Activated naive CD8-positive, alpha-beta T cell treated with anti-CD3 and anti-CD28 coated beads, Interleukin-2, amount 10 ng/mL, durations not matched to agents 7 days and 5 days (primary cell): ENCODE data around the gene PET100. TPM values are rescaled to one million over a fixed set of nuclear protein-coding genes. Genes with fewer than 3 reads are reported as not detected.

Source experiments
- ATAC-seq: fragments of 150-1000 bp; cut with Tn5 transposase; one replicate; pipeline ENCODE4 v1.10.0; 2021; ENCODE audit warnings: low read depth, moderate library complexity
- POLR2A ChIA-PET: fragments of 350-600 bp; sonication (Branson Sonifier 250); formaldehyde crosslinking; loops from one replicate; lab custom pipeline; 2021; ENCODE audit warnings: antibody characterized with exemption; lab: Charles Lee
- DNase-seq: peaks from one replicate; pipeline ENCODE4 v3.0.0; 2021
- H3K27ac Mint-ChIP-seq: one replicate; pipeline ENCODE4 v1.8.0; 2022; ENCODE audit warnings: mild to moderate bottlenecking, mixed read lengths
- H3K27me3 Mint-ChIP-seq: one replicate; pipeline ENCODE4 v1.8.0; 2022; ENCODE audit warnings: mild to moderate bottlenecking, moderate library complexity, mixed read lengths
- H3K36me3 Mint-ChIP-seq: one replicate; pipeline ENCODE4 v1.8.0; 2021; ENCODE audit warnings: mild to moderate bottlenecking, mixed read lengths
- H3K4me1 Mint-ChIP-seq: one replicate; pipeline ENCODE4 v1.8.0; 2021; ENCODE audit warnings: mixed read lengths
- H3K4me3 Mint-ChIP-seq: one replicate; pipeline ENCODE4 v1.8.0; 2022; ENCODE audit warnings: mild to moderate bottlenecking, moderate library complexity, mixed read lengths
- H3K9me3 Mint-ChIP-seq: one replicate; pipeline ENCODE4 v1.8.0; 2021; ENCODE audit warnings: mixed read lengths
- total RNA-seq, 2 experiments: library from RNA; stranded (reverse); gene quantifications; one replicate each; pipeline ENCODE4 v1.2.3, GENCODE V29; 2021

The PET100 gene
- total RNA-seq, 2 experiments from 2014 or later, result 134 to 158 TPM

DNA sequence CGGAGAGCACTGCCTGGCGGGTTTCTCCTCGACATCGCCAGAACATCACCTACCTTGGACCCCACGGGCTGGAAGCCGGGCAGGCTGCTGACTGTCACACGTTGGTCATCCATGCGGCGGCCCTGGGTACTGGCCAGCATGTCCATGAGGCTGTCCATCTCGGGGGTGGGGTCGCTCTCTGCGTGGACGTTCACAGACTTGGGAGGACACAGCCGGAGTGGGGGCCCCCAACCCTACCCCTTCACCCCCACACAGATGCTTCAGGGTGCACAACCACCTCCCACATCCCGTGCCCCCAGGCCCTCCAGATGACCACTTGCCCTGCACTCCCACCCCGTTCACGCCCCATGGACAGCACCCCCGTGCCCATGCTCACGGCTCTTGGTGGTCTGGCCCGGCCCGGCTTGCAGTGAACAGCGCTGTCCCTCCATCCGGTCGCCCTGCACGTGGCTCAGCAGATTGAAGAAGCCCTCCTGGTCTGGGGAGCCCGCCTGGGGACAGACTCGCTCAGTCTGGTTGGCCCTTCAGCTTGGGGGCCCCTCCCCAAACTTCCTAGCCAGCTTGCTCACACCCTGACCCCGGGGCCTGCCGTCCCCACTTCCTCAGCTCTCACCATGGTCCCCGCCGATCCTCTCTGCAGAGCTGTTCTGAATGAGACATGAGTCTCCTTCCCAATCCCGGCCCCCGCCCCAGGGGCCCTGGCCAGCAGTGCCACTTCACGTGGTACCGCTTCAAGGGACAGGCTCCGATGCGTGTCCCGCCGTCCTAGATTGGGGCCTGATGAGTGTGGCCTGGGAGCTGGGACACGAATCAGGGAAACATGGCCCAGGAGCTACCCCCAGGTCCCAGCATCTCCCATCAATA is 3.0 kb downstream of the PET100 start:
- Mint-ChIP-seq H3K36me3 (peaks cover 6% of the 10 kb centered on the region), H3K9me3 (no peaks in the 10 kb centered on the region), H3K4me3 (no peak overlapping the region), H3K27ac (no peak overlapping the region), H3K4me1 (peaks cover 33% of the 10 kb centered on the region), H3K27me3 (no peaks in the 10 kb centered on the region)
- no peak for ATAC-seq
- DNase-seq, result no peak
- POLR2A ChIA-PET, result no interaction called here

DNA sequence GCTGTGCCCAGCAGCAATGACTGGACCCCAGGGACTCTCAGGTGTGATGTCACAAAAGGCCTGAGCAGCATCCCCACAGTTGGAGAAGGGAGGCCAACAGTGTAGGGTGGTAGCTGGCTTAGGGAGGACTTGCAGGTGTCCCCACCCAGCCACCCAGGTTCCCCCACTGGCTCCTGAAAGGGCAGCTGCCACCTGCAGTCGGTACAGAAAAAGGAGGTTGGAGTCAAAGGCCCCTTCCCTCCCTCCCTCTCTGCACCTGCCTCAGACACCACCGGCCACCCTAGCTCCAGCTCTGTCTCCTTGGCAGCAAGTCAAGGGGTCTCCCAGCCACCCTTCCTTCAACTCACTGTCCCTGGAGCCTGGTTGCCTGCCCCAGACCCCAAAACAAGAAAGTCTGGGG is 4.1 kb downstream of the PET100 start, which contains the start of gene PCP2:
PCP2 (minus strand) TSS at position 22 of the 400 bp plus-strand sequence. CDS start 262 bp downstream, outside the sequence.
- H3K36me3 Mint-ChIP-seq, result peaks cover 4% of the 10 kb centered on the region
- DNase-seq (no peak), ATAC-seq (no peak)
- H3K27ac Mint-ChIP-seq, result no peak within 1 kb of the TSS
- H3K4me1 Mint-ChIP-seq, result peaks cover 24% of the 10 kb centered on the region
- no peaks in the 10 kb centered on the region for H3K9me3 Mint-ChIP-seq
- H3K4me3 Mint-ChIP-seq, result no peak within 1 kb of the TSS
- POLR2A ChIA-PET, result no interaction called here
- no peaks in the 10 kb centered on the region for H3K27me3 Mint-ChIP-seq

GRCh38 chr19:7635670-7636069 is 6.1 kb downstream of the PET100 start:
- peak overlapping the region; percentile 8 for H3K27ac Mint-ChIP-seq
- H3K4me1 Mint-ChIP-seq, result peaks cover 22% of the 10 kb centered on the region

GRCh38 chr19:7636317-7636690 is 6.7 kb downstream of the PET100 start:
- peak overlapping the region; percentile 86 for H3K4me3 Mint-ChIP-seq
- POLR2A ChIA-PET, result interaction anchor here (1.2 kb wide), 1 partner anchor 16 kb away, joined by 3 read pairs; no protein-coding TSS in a partner anchor
- H3K27ac Mint-ChIP-seq, result peak overlapping the region; percentile 93
- peaks cover 18% of the 10 kb centered on the region for H3K4me1 Mint-ChIP-seq
- ATAC-seq (no peak), DNase-seq (no peak)
- no peaks in the 10 kb centered on the region for H3K27me3 Mint-ChIP-seq
- H3K36me3 Mint-ChIP-seq, result peaks cover 12% of the 10 kb centered on the region
- no peaks in the 10 kb centered on the region for H3K9me3 Mint-ChIP-seq

More at GRCh38 chr19:7635670-7636069, 6.1 kb downstream of the PET100 start:
- Mint-ChIP-seq H3K36me3 (peaks cover 12% of the 10 kb centered on the region), H3K4me3 (peak overlapping the region; percentile 67), H3K27me3 (no peaks in the 10 kb centered on the region), H3K9me3 (no peaks in the 10 kb centered on the region)
- POLR2A ChIA-PET, result interaction anchor here (0.6 to 1.2 kb wide), 2 partner anchors 16 to 40 kb away, joined by 3 to 4 read pairs; no protein-coding TSS in a partner anchor
- DNase-seq (no peak), ATAC-seq (no peak)

DNA sequence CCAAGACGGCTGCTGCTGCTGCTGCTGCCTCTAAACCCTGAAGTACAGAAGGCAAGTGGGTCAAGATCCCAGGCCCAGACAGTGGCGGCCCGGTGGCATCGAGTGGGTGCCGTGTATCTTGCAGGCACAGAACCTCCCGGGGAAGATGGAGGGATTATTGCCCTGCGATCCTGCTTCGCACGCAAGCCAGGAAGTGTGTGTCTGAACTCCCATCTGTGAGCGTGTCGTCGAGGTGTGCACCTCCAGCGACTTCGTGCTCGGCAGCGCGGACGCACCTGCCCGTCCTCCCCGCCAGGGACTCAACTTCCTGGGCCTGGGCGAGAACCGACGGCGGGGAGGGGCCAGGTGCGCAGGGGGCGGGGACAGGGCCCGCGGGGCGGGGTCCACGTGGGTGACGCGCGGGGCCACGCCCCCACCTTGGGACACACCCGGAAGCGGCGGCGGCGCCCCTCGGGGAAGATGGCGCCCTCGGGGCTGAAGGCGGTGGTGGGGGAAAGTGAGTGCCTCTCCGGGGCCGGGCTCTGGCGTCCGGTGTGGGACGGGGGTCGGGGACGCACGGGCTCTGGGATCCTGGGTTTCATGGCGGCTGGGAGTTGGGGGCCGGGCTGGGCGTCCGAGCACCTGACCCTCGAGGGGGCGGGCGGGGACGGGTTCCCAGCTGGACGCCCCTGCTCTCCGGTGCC is 7.2 kb downstream of the PET100 start, which contains the start of gene STXBP2:
STXBP2 (plus strand) TSS at position 420 of the 683 bp plus-strand sequence; CDS start at position 460, 40 bp downstream.
- peak within 1 kb of the TSS; percentile 93 for H3K27ac Mint-ChIP-seq
- peaks cover 15% of the 10 kb centered on the region for H3K4me1 Mint-ChIP-seq
- H3K9me3 Mint-ChIP-seq, result no peaks in the 10 kb centered on the region
- ATAC-seq (peak; percentile 92), DNase-seq (peak; percentile 97)
- H3K36me3 Mint-ChIP-seq, result peaks cover 12% of the 10 kb centered on the region
- POLR2A ChIA-PET, result interaction anchor here (1.0 to 2.2 kb wide), 8 partner anchors 7 to 114 kb away, joined by 4 to 11 read pairs (median 6); partner anchors contain the start of genes MCOLN1, PET100 and TRAPPC5
- no peaks in the 10 kb centered on the region for H3K27me3 Mint-ChIP-seq
- H3K4me3 Mint-ChIP-seq, result peak within 1 kb of the TSS; percentile 86

DNA sequence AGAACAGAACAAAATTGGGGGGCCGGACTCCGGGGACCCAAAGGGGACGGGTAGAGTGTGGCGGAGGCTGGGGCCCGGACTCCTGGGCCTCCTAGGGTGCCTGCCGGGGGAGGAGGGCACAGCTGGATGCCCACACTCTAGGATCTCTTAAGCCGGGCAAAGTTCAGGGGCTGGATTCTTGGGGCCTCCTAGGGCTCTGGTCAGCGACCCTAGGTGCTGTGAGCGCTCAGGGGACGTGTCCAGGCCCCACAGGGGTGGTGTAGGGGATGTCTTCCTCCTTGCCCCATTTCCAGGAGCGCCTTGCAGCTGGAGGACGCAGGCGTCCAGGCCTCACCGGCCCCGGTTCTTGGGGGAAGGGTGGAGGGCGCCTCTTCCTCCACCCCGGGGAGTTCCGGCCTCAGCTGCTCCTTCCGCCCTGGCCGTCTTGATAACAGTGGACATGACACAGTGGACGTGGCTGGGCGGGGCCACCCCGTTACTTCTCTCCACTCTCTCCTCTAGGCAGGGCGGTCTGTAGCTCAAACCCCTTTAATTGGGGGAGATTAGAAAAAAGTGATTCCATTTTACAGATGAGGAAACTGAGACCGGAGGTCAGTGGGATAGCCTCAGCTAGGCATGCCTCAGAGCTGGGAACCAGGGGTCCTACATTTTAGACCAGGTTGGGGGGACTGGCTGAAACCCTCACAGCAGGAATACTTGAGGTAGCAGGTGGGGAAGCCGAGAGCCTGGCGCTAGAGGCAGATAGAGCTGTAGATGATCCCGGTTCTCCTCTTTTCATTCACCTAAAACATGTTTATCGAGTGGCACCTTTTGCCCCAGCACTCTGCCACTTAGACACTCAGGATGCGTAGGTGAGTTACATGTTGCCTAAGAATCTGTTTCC is 8.0 kb downstream of the PET100 start:
- H3K27ac Mint-ChIP-seq, result peak overlapping the region; percentile 82
- H3K36me3 Mint-ChIP-seq, result peaks cover 12% of the 10 kb centered on the region
- H3K4me1 Mint-ChIP-seq, result peaks cover 15% of the 10 kb centered on the region
- POLR2A ChIA-PET, result interaction anchor here (0.6 to 2.2 kb wide), 9 partner anchors 8 to 115 kb away, joined by 3 to 11 read pairs (median 6); partner anchors contain the start of genes MCOLN1, PET100 and TRAPPC5
- H3K4me3 Mint-ChIP-seq, result peak overlapping the region; percentile 86
- no peak for DNase-seq
- ATAC-seq, result peak; percentile 9
- no peaks in the 10 kb centered on the region for H3K27me3 Mint-ChIP-seq
- H3K9me3 Mint-ChIP-seq, result no peaks in the 10 kb centered on the region

GRCh38 chr19:7638802-7639465 is 9.3 kb downstream of the PET100 start:
- ATAC-seq (no peak), DNase-seq (no peak)
- Mint-ChIP-seq H3K27ac (peak overlapping the region; percentile 20), H3K36me3 (peaks cover 19% of the 10 kb centered on the region), H3K9me3 (no peaks in the 10 kb centered on the region), H3K4me3 (no peak overlapping the region), H3K27me3 (no peaks in the 10 kb centered on the region), H3K4me1 (peaks cover 15% of the 10 kb centered on the region)
- POLR2A ChIA-PET, result interaction anchor here (0.5 to 2.2 kb wide), 3 partner anchors 9 to 501 kb away, joined by 3 to 11 read pairs (median 7); partner anchors contain the start of gene PET100

GRCh38 chr19:7639863-7640348 is 10.3 kb downstream of the PET100 start:
- Mint-ChIP-seq H3K27me3 (no peaks in the 10 kb centered on the region), H3K4me3 (no peak overlapping the region), H3K36me3 (peaks cover 19% of the 10 kb centered on the region), H3K4me1 (peaks cover 13% of the 10 kb centered on the region), H3K27ac (no peak overlapping the region), H3K9me3 (no peaks in the 10 kb centered on the region)
- DNase-seq (no peak), ATAC-seq (no peak)
- POLR2A ChIA-PET, result no interaction called here

GRCh38 chr19:7640803-7641202 is 11.2 kb downstream of the PET100 start:
- Mint-ChIP-seq H3K9me3 (no peaks in the 10 kb centered on the region), H3K36me3 (peaks cover 21% of the 10 kb centered on the region), H3K27ac (no peak overlapping the region), H3K4me1 (peaks cover 13% of the 10 kb centered on the region), H3K27me3 (no peaks in the 10 kb centered on the region), H3K4me3 (no peak overlapping the region)
- DNase-seq (no peak), ATAC-seq (no peak)
- POLR2A ChIA-PET, result interaction anchor here (0.6 to 1.0 kb wide), 2 partner anchors 11 to 232 kb away, joined by 3 read pairs; partner anchors contain the start of genes PET100 and XAB2

DNA sequence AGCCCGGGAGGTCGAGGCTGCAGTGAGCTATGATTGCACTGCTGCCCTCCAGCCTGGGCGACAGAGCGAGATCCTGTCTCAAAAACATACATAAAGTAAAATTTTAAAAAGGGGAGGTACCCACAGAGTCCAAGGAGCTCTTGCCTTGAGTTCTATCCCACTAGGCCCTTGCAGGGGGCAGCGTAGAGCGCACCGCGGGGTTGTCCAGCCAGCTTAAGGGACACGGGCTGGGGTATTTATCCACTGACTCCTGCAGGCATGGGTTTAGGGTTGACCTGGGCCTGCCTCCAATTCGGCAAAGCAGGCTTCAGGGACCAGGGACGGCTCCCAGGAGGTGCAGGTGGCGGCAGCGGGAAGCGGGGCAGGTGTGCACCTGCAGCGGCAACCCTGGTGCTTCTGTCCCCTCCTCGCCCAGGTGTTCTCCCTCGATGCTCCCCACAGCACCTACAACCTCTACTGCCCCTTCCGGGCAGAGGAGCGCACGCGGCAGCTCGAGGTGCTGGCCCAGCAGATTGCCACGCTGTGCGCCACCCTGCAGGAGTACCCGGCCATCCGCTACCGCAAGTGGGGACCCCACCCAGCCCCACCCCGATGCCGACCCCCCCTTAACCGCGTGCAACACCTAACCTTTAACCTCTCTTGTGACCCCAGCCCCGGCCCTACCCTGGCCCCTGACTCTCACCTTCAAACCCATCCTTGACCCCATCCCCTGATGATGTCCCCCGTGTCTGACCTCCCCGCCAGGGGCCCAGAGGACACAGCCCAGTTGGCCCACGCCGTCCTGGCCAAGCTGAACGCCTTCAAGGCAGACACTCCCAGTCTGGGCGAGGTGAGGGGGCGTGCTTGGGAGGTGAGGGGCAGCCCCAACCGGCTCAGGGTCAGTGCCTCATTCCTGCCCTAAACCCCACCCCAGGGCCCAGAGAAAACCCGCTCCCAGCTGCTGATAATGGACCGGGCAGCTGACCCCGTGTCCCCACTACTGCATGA is 12.0 kb downstream of the PET100 start:
- POLR2A ChIA-PET, result interaction anchor here (0.6 to 1.0 kb wide), 2 partner anchors 12 to 233 kb away, joined by 3 read pairs; partner anchors contain the start of genes PET100 and XAB2
- Mint-ChIP-seq H3K4me3 (no peak overlapping the region), H3K36me3 (peaks cover 23% of the 10 kb centered on the region), H3K4me1 (peaks cover 11% of the 10 kb centered on the region), H3K27me3 (no peaks in the 10 kb centered on the region), H3K27ac (no peak overlapping the region), H3K9me3 (no peaks in the 10 kb centered on the region)
- DNase-seq (no peak), ATAC-seq (no peak)
